GM18499 (cell line): ENCODE measurements around the gene MYZAP.
"Not testable (repeated sequence)": the region's sequence is repeated elsewhere in the genome, so short reads cannot be mapped to it uniquely, and the experiment has no call there.

ENCODE experiments used
- ATAC-seq: cut with Tn5 transposase; IDR thresholded peaks from one replicate; pipeline ENCODE4 v1.9.1; 2021; ENCODE audit warnings: moderate number of reproducible peaks; ENCODE audit not compliant: insufficient read depth, unreplicated experiment

The MYZAP gene

DNA sequence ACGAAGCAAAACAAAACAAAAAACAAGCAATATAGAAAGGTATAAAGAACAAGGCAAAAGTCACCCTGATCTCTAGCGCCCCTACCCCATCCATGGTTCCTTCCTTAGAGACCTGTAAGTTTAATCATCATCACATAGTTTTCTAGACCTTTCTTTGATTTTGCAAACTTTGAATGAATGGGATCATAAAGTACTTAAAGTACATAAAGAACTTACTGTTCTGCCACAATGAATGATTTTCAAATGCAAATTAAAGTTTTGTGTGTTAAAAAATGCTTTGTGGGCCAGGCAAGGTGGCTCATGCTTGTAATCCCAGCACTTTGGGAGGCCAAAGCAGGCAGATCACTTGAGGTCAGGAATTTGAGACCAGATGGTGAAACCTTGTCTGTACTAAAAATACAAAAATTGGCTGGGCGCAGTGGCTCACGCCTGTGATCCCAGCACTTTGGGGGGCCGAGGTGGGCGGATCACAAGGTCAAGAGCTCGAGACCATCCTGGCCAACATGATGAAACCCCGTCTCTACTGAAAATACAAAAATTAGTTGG, 24.3 kb downstream of the MYZAP start:
- not testable (repeated sequence) for ATAC-seq

DNA sequence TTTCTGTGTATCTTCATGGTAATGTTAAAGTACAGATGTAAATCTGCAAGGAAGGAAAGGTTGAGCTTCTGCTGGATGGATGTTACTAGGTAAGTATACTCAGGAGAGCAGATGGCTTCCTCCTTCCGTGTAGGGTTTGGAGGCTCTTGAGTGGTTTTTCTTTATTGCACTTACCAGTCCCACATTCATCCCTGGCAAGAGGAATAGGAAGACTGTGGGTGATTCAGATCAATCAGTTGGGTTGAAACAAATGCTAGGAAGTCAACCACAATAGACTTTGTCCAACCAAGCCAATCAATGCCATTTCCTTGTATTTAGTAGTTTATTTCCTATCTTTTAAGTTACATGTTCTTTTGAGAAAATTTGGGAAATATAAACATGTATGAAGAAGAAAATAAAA, 26.6 kb downstream of the MYZAP start:
- ATAC-seq: no peak

DNA sequence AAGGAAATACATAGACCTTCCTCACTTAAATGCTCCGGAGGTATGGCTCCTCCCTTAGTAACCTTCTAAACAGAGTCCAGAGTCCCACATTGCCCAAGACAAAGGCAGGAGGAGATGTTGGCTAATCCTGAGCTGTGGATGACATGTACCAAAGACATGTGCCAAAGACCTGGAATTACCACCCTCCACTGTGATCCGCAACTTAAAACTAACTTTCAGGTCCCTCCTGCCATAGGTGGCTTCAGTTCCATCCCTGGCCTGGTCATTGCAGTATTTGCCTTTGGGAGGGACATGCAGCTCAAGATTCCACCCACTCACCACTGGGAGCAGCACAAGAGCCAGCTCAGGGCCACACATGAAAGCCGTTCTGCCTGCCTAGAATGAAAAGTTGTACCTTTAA, 28.0 kb downstream of the MYZAP start:
- no peak for ATAC-seq

DNA sequence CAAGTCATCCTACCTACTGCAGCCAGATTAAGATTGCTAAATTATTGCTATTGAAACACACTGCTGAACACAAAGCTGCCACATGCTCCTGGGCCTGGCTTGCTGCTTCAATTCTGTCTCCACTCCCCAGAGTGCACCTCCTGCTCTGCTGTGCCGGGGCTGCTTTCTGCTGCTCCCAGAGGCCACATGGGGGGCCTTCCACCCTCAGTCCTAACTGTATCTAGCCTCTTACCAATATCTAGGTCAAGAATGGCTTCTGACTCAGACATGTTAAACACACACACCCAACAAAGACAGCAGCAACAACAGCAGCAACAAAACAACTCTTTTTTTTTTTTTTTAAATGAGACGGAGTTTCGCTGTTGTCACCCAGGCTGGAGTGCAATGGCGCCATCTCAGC, 33.0 kb downstream of the MYZAP start:
- no peak for ATAC-seq

DNA sequence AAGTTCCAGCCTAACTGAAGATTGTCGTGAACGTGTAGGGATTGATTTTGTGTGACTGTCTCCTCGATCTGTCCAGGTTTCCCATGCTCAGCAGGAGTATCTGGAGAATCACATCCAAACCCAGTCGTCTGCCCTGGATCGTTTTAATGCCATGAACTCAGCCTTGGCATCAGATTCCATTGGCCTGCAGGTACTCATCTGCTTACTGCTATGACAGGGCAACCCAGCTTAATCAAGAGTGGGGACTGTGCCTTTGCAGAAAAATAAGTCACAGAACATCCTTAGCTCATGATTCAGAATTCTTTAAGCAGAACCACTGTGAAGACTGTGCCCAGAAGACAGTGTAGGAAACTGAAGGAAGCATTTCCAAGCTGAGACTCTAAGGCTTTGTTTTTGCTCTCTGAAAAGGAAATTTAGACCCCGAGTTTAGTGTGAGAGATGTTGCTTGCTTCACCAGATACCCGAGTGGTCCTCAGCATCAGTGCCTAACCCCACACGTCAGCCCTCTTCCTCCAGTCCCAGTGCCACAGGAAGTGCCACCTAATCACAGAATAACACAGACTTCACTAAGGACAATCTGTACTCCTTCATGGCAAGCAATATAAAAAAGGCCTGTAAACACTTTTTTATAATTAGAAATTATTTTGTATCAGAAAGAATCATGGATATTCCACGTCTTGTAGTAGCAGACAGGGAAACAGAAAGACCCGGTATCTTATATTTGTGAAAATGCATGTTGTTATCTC, 34.2 kb downstream of the MYZAP start:
- ATAC-seq: no peak

DNA sequence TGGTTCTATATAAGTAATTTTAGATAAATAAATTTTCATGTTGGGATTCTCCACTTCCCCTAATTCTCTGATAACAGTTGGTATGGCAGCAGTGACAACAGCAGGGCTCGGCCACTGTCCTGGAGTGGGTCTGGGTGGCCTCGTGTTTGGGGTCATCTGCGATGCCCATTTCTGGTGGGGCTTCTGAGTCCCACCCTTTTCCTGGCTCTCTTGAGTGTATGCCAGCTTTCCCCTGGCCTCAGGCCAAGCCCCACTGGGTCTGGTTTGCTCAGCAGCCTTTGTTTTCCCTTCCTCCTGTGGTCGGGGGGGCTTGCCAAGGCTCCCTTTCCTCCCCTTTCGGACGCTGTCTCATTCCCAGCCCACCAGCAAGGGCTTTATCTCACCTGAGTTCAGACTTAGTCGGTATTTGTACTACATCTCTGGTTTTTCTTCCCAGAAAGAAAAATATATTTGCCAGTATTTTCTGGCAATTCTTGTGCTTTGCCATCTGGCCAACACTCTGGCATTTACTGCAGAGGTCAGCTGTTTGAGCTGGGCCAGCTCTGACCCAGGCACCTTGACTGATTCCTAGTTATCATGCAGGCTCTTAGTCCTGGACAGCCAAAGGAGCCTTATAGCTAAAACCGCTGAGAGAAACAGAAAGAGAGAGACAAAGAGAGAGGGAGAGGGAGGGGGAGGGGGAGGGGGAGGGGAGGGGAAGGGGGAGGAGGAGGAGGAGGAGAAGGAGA, 35.2 kb downstream of the MYZAP start:
- ATAC-seq: no peak

DNA sequence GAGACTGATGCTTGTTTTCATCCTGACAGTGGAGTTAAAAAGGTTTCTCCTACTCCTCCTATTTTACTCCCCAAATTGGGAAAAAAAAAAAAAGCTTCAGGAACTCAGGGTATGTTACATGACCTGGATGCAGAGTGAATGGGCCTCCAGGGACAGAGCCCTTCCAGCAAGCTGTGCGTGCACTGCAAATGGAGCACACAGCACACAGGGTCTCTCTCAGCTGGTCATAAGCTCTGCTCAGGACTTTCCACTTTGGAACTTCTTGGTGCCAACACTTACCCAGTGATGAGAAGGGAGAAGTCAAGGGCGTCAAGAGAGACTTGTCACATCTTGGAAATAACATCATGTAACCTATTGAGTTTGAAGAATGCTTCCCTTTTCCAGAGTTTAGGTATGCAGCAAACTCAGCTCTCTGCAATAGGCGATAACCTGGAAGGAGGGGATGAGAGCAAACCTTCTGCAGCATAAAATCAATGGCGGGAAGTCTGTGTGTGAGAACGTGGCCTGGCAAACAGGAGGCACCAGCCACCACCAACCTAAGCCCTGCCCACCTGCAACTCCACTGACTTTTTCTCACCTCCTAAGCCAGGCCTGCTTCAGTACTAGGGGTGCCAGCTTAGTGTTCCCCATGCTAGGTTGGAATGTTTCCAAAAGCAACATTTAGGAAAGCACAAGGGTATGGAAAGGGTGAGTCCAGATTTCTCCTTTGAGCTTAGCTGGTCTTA, 39.8 kb downstream of the MYZAP start:
- no peak for ATAC-seq

DNA sequence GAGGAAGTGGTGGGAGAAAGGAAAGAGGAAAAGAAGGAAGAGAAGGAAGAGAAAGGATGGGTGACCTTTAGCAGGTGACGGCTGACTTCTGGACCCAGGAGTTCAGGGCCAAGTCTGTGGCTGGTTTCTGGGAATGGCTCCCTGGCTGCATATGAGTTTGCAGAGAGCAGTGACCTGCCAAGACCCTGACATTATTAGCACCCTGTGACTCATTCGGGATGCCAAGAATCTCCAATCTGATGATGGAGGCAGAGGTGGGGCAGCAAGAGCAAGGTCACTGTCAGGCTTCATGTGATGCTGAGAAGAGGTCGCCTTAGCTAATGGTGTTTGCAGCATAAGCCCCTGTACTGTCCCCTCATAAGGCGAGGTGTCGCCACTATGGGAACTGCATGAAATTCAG, 42.6 kb downstream of the MYZAP start:
- no peak for ATAC-seq

DNA sequence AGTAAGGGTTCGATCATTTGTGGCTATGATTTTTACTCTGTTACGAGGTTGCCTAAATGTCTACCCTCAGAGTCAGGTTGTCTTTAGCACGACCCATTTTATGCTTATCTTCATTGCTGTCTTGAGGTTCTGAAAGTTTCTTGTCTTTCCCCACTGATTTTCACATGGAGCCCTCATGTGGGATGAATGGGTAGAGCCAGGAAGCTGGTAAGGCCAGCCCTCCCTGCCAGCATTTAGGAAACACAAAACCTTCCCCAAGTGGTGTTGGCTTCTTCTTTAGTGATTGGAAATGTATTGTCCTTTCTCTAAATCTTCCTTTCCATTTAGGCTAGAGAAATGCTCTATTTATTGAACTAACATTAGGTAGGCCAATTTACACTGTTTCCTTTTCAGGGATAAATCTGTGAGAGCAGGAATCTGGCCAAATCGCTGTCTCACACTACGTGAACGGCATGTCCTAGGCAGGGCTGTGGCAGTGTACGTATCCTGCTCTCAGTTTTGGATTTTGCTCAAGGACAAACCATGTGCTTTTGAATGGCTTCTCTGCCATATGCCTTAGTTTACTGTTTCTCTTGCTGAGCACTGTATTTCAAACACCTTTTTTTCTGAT, 43.7 kb downstream of the MYZAP start:
- no peak for ATAC-seq

DNA sequence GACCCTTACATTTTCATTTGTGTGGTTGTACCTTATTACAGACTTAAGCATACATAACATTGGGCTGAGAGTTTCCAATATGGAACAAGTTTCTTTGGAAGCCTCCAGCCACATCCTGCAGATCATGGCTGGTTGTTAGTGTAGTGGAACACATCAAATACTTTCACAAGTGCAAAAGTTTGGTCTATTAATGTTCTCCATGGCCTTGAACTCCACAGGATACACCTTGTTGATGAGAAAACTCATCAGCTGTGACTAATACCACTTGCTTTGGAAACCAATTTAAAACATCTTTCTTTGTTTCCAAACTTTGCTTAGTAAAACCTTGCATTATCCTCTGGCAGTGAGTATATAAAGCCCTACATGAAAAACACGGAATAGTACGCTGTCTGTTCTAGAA, 46.1 kb downstream of the MYZAP start:
- ATAC-seq: no peak

DNA sequence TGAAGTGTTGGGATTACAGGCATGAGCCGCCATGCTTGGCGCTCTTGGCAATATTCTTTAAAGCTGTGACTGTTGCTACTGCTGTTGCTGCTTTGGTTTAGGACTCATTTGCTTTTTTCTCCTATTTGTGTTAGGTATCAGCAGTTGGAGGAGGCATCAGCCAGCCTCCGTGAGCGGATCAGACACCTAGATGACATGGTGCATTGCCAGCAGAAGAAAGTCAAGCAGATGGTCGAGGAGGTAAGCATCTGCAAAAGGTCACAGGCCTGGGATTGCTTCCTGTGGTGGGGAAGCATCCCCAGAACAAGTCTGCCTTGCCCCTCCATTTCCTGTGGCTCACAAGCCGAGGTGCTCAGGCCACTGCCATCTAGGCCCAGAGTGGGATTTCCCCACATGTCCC, 47.6 kb downstream of the MYZAP start:
- ATAC-seq: no peak

DNA sequence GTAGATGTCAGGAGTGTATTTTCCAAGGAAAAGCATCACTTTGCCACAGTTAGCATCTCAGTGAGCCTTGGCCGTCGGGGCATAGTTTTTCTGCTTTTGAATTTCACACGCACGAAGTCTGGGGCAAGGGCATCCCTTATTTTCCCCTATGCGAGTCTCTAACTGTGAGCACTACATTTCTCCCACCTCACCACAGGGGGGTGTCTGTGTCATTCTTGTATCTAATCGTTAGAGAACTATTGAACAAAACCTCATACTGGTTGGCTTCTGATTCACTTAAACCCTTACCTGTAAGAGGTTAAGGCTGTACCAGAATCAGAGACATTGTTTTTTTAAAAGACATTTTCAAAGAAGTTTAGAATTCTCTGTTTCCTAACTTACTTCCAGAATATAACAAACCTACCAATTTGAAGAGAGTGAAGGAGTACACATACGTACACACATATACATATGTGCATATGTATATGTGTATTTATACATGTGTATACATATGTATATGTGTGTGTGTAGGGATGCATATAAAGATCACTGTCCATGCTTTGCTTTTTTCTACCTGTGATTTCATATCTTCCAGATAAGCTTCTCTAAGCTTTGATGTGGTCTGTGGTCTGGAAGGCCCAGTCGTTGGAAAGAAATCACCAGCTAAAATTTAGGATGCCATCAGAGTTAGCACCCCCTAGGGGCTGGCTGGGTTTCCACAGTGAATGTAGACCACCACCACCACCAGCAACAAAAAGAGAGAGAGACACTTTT, 49.4 kb downstream of the MYZAP start:
- no peak for ATAC-seq

DNA sequence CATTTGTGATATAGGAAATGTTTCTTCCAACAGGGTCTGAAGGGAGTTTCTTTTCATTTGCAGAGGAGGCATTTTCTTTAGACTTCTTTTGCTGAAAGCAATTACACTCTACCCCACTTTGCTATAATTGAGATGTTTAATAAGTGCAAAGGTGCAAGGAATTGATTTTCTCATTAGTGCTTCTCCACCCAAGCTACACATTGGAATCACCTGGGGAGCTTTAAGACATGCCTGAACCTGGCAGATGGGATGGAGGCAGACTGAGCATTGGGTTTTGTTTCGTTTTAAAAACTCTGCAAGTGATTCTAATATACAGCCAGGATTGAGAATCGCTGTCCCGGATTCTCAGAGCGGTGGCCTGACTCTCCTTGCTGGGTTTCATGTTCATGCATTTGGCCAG, 52.1 kb downstream of the MYZAP start:
- no peak for ATAC-seq

DNA sequence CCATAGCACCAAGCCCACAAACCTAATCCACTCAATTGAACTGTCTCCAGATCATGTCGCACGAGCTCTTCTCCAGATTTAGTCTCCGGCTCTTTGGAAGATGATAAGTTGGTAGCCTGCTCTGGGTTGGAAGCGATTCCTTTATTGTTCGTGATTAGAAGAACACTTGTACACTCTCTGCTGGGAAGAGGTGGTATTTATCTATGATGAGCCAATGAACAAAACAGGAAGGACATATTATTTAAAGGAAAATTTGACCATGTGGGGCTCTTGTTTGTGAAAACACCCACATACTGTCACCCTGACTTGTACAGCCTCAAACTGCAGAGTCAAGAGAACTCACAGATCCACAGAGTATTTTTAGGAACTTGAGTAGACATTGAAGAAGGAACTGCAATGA, 54.4 kb downstream of the MYZAP start:
- no peak for ATAC-seq

DNA sequence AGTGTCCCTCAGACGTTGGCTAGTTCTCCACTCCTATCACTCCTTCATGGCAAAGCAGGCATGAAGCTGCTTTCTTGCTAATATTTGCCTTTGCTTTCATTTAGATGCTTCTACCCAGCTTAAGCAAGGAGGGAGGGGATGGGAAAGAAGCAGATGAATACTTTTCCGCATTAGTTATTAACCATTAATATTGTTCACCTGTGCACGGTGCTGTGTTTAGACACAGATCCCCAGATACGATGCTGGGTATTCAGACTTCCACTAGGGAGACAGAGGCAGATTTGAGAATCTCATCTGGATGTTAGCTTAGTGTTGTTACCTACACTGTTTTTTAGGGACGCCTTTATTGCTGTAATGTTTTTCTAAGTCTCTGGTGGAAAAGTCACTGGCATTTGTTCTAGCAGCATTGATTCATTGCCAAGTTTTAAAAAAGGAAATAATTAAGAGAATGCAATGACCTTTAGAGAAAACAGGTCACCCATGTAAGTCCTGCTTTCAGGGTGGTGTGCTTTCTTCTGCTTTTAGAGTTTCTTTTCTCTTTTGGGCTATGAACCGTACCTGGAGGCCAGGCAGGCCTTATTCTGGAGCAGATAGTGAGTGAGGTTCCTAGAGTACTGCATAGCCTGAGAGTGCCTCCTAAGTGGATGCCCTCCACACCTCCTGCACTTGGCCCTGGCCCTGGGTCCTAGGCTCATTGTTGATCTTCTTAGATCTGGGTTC, 55.5 kb downstream of the MYZAP start:
- no peak for ATAC-seq

DNA sequence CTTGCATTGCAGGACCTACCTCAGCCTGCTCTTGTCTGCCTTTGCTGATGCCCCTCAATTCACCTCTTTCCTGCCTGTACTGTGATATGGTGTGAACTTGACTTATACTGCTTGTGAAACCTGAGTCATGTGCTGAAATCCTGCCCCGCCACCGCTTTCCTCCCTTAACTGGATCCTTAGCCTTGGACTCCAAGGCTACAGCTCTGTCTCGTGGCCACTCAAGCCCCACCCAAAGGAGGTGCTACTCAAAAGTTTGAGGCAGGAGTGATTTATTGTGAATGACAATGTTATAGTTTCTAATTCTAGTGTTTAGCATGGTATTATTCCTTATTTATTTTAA, 56.1 kb downstream of the MYZAP start:
- ATAC-seq: no peak

DNA sequence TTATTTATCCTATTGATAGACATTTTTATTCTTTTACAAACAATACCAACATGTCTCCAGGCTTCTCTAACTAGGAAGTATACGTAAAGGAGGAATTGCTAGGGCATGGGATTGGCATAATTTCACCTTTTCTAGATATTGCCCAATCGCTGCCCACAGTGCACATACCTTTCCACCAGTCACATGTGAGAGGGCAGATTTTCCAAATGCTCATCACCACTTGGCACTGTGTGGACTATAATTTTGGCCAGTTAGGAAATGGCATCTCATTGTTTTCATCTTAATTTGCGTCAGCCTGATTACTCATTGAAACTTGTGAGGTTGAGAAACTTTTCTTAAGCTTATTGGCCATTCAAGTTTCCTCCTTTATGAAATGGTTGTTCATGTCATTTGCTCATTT, 57.4 kb downstream of the MYZAP start:
- no peak for ATAC-seq

DNA sequence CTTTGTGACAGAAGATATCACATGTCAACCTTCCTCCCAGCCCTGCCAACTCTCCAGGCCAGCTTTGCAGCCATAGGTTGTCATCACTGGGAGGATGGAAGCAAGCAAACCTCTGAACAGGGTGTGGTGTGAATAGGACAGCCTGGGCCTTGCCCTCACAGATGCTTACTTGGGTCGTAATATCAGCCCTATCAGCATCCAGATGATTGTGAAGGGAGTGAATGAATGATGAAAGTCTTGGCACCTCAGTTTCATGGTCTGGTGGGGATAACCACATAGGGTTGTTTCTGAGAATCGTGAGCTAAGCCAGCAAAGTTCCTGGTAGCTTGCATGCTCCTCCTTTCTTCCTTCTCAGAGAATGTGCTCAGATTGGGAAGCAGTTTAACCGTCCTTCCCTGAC, 59.7 kb downstream of the MYZAP start:
- ATAC-seq: no peak

DNA sequence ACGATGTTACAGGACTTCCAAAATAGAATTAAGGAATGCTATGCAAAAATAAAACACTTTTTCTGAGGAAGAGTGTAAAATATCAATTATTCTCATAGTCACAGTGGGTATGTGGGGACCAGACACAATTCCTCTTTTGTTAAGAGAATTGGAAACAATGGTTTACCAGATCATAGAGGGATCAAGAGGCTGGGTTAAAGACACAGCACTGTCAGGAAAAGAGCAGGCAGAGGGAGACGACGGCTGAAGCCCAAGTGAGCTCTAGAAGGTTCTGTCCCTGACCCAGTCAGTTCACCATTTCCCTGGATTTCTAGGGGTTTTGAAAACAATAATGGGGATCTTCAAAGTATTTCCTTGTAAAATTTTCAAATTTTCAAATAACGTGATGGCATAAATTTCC, 60.8 kb downstream of the MYZAP start:
- ATAC-seq: no peak
